Middle frontal gyrus (tissue), 1 donor: Measurements from ENCODE around the gene RTN4RL1.

Experiments
- DNase-seq: peaks from one replicate; pipeline ENCODE4 v3.0.0-alpha.2; 2015; ENCODE audit warnings: low spot score; ENCODE audit errors: extremely low spot score

Gene RTN4RL1

DNA sequence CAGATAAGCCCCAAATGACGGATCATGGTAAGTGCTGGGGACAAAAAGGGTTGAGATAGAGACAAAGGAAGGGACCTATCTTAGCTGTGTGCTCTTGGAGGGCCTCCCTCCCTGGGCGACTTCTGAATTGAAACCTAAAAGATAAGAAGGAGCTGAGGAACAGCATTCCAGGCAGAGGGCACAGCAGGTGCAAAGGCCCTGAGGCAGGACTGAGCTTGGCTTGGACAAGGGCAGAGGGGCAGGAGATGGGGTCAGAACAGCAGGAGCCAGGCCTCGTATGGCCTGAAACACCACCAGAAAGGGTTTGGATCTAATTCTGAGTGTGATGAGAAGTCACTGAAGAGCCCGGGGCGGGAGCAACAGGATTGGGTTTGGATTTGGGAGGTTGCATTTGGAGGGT lies 75.4 kb downstream of the RTN4RL1 start:
- DNase-seq, result no peak

GRCh38 chr17:1948517-1948825 lies 76.7 kb downstream of the RTN4RL1 start:
- no peak for DNase-seq

DNA sequence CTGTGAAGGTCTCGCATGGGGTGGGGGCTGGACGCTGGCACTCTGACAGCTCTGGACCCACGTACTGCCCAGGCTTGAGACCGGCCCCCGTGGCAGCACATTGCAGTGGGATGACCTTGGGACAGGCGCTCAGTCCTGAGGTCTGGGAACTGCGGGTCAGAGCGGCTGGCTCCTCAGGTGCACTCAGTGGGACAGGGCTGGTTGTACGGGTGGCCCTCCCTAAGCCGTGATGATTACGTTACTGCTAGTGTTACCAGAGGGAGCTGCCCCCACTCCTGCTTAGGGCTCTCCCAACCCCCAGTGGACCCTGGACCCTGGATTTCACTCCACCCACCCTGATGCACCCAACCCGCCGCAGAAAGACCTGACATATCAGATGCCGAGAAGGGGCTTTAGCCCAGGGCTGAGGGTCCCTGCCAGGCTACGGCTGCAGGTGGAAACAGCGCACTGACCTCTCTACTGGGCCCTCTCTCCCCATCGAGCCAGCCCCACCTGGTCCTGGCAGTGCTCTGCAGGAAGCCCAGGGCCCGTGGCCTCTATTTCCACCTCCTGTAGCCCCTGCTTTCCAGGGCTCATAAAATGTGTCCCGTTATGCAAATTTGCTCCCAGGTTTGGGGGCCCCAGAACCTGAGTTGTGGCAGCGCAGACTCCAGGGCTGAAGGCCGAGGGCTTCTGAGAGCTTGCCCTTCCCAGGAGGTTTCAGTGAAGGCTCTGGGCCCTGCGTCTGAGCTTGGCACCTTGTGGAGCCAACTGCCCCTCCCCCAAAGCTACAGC lies 77.2 kb downstream of the RTN4RL1 start:
- no peak for DNase-seq

- DNase-seq, result no peak
Observed at GRCh38 chr17:1947229-1947742, 77.8 kb downstream of the RTN4RL1 start.

GRCh38 chr17:1946021-1946932 lies 78.9 kb downstream of the RTN4RL1 start:
- no peak for DNase-seq

DNA sequence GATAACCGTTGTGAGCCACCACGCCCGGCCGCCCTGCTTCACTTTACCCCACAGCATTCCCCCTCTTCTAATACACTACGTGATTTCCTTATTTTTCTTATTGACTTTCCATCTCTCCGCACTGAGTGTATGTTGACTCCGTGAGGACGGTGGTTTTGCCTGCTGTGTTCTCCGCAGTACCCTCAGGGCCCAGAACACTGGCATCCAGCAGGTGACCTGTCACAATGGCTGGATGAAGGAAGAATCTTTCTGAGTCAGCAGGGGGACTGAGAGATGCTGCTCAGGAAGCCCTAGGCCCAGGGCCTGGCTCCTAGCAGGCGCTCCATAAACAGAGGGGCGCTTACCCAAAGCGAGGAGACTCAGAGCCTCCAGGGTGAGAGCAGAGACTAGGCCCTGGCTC lies 79.5 kb downstream of the RTN4RL1 start:
- DNase-seq, result no peak

GRCh38 chr17:1943436-1943831 lies 81.7 kb downstream of the RTN4RL1 start:
- no peak for DNase-seq

DNA sequence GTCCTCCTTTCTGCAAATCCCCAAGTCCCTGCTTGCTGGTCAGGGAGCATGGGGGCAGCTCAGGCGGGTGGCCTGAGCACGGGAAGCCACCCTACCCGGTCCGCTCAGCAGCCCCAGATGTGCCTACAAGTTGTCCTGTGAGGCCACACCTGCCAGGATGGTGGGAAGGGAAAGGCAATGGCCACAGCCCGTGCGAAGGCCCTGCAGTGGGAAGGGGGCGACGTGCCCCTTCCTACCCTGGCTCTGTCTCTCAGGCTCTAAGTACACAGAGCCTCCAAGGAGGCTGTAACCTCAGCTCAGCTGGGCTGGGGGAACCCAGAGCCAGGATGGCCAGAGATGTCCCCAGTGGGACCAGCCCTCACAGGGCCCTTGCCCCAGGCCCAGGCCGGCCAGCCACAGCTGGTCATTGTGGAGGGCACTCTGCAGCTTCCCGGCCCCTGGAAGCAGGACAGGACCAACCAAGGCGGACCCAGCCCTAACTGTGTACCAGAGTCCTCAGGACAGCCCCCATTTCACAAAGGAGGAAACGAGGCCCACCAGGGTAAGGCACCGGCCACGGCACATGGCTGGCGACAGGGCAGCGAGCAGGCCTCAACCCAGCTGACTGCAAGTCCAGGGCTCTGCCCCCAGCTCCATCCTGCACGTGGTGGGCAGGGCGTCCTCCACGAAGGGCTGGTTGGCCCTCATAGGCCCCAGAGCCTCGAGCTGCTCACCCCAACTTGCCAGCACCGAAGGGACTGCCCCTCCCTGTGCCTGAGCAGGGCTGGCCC lies 82.3 kb downstream of the RTN4RL1 start:
- no peak for DNase-seq

DNA sequence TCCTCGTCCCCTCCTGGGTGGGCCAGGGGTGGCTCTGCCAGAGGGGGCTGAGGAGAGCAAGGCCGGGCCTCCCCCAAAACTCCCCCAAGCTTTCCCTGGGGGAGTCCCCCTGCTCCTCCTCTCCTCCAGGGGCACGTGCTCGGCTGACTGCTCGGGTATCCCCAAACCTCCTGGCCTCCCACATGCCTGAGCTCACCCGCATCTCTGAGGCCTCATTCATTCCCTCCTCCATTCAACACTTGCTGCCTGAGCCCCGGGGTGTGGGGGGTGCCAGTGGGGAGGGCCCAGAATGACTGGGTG lies 83.1 kb downstream of the RTN4RL1 start:
- no peak for DNase-seq

- DNase-seq, result no peak
Observed at GRCh38 chr17:1941272-1942065, 83.7 kb downstream of the RTN4RL1 start.

DNA sequence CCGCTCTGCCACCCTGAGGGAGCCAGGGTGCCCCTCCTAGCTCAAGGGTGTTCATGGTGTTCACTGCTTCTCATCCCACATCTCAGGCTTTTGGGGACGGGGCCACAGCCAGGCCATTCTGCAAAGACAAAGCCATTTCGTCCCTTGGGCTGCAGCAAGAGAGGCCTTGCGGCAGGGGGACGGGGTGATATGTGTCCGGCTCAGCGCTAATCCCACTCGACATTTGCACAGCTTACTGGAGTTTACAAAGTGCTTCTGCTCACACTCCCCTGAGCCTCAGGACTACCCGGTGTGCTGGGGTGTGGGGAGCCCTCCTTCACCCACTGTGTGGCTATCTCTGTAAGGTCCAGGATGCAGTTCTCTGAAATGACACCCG lies 84.3 kb downstream of the RTN4RL1 start:
- no peak for DNase-seq

GRCh38 chr17:1939981-1940809 lies 84.9 kb downstream of the RTN4RL1 start:
- no peak for DNase-seq

- DNase-seq, result no peak
Observed at GRCh38 chr17:1937461-1937860, 87.7 kb downstream of the RTN4RL1 start.

DNA sequence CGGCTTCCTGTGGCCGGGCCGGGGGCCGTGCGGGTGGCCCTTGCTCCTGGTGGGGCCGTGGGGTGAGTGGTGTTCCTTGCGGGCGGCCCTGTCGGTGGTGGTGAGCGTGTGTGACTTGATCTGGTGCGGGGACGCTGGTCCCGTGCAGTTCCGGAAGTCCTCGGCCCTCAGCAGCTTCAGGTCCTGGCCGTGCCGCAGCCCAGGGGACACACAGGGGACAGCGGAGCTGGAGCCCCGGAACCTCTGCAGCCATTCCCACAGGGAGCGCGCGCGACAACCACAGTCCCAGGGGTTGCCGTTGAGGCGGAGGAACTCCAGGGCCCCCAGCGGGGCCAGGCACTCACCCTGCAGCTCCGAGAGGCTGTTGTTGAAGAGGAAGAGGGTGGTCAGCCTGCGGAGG lies 88.4 kb downstream of the RTN4RL1 start:
- DNase-seq, result no peak

DNA sequence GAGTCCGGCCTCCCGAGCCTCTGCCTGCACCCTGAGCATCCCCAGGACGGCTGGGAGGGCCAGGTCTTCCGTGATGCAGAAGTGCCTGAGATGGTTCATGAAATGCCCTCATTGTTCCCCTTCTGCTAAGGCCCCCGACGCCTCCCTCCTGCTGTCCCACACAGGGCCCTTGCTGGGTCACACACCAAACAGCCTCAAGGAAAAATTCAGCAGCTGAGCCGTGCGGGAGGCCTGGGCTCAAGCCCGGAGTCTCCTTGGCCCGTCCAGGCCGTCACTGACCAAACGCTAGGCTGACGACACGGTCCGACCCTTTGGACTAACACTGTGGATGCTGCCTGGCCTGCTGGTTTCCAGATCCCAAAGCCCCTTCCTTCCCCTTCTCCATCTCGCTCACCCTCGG lies 90.2 kb downstream of the RTN4RL1 start:
- DNase-seq, result no peak

GRCh38 chr17:1933875-1934715 lies 91.0 kb downstream of the RTN4RL1 start:
- no peak for DNase-seq

GRCh38 chr17:1931844-1932579 lies 93.1 kb downstream of the RTN4RL1 start:
- no peak for DNase-seq

DNA sequence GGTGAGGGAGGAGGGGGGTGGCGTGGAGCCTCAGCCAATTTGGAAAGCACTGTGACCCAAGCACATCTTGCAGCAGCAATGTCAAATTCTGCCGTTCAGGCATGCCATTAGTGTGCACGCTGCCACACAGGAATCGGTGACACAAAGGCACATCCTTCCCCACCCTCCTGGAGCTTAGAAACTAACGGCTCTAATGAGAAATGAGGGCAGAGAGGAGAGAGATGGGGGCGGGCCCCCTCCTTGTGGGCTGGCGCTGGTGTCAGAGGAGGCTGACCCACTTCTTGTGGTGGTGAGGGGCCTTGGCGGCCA lies 94.8 kb downstream of the RTN4RL1 start:
- DNase-seq, result no peak

- no peak for DNase-seq
Observed at GRCh38 chr17:1928976-1929375, 96.2 kb downstream of the RTN4RL1 start.
